ENCODE measurements around the gene SHROOM3.

The SHROOM3 gene

DNA sequence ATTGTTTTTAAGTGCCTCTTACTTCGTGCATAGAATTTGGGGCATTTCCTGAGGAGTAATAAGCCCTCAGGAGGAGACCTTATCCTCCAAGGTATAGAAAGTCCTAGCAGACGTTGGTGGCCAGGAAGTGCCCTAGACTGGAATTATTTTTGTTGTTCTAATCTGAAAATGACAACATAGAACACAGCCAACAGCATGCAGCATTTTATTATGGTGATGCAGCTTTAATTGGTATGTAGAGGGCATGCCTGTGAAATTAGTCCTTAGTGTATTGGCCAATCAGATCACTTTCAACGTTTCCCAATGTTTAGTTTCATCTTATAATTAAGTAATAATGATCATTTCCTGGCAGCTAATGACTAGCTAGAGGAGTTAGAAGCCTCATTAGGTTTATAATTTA, 199.2 kb downstream of the SHROOM3 start:
- no peak for DNase-seq (ENCODE audit: extremely low spot score)
- TF ChIP-seq BHLHE40 (IDR thresholded peaks at IDR 0.05; ENCODE audit: borderline replicate concordance) = no peak
- TF ChIP-seq SP1 (IDR thresholded peaks at IDR 0.05) = no peak
- no peak for TF ChIP-seq ZNF384 (IDR thresholded peaks at IDR 0.05)
- TF ChIP-seq, protein P1, sequence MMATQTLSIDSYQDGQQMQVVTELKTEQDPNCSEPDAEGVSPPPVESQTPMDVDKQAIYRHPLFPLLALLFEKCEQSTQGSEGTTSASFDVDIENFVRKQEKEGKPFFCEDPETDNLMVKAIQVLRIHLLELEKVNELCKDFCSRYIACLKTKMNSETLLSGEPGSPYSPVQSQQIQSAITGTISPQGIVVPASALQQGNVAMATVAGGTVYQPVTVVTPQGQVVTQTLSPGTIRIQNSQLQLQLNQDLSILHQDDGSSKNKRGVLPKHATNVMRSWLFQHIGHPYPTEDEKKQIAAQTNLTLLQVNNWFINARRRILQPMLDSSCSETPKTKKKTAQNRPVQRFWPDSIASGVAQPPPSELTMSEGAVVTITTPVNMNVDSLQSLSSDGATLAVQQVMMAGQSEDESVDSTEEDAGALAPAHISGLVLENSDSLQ (IDR thresholded peaks at IDR 0.05) = no peak
- no peak for TF ChIP-seq FOXA1 (IDR thresholded peaks at IDR 0.05)
- no peak for TF ChIP-seq HDGF (IDR thresholded peaks at IDR 0.05; ENCODE audit: borderline replicate concordance)
- no peak for TF ChIP-seq FOXK2 (IDR thresholded peaks at IDR 0.05)
- TF ChIP-seq FOXM1 (IDR thresholded peaks at IDR 0.05; ENCODE audit: borderline replicate concordance) = no peak
- no peak for TF ChIP-seq L3MBTL2 (conservative IDR thresholded peaks at IDR 0.05)
- no peak for TF ChIP-seq ELF4 (IDR thresholded peaks at IDR 0.05)
- TF ChIP-seq LEF1 (IDR thresholded peaks at IDR 0.05; ENCODE audit: borderline replicate concordance) = no peak
- TF ChIP-seq ARNT (IDR thresholded peaks at IDR 0.05) = no peak
- no peak for TF ChIP-seq TARDBP (IDR thresholded peaks at IDR 0.05)
- TF ChIP-seq CTBP1 (IDR thresholded peaks at IDR 0.05; ENCODE audit: borderline replicate concordance) = no peak
- no peak for TF ChIP-seq SUZ12 (IDR thresholded peaks at IDR 0.05)
- no peak for TF ChIP-seq NFRKB (IDR thresholded peaks at IDR 0.05)
- POLR2A ChIA-PET = no interaction called here
- CTCF ChIA-PET = interaction anchor here (1.0 kb wide), 1 partner anchor 7 kb away, joined by 3 read pairs; no protein-coding TSS in a partner anchor

DNA sequence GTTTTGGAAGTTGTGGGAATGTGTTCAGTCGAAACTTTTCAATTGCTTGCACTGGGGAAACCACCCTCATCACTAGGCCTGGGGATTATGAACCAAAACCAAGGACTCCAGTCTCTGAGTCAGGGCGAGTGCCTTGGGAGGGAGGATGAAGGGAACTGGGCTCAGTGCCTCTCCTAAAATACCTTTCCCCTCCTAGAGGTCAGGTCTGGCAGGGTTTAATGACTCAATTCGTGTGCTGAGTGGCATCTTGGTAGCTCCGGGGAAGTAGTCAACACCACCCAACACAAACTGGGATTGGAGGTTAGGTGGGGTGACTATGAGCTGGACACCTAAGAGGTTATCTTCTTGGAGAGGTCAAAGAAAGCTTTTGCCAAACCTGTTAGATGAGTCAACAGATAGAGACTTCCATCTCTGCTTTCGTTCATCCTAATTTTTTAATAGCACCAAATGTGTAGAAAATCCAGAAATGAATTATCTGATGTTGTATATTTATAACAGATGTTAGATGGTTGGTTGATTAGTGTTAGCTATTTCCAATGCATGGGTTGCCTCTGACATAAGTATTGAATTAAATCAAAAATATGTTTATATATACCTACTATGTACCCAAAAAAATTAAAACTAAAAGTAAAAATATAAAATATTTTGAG, 202.8 kb downstream of the SHROOM3 start:
- no peak for DNase-seq (ENCODE audit: extremely low spot score)
- ChIA-PET POLR2A (no interaction called here), CTCF (interaction anchor here (0.9 kb wide), 1 partner anchor 8 kb away, joined by 3 read pairs; no protein-coding TSS in a partner anchor)
- no peak for TF ChIP-seq ZNF384 (IDR thresholded peaks at IDR 0.05)

DNA sequence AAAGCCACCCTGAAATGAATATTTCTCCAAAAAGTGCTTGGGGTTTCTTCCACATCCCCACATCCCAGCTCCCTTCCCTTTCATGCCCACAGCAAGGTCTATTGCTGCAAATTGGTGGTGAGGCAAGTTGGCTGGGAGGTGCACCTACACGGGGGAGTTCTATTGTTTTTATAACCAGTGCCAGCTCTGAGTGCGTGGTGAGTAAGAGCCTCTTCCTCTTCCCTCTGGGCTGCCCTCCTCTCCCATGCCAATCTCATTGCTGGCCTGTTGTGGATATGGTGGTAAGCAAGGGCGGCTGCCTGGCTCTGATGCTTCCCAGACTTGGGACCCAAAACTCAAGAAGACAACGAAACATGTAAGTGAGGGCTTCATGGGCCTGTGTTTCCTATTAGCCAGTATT, 204.3 kb downstream of the SHROOM3 start:
- POLR2A ChIA-PET = no interaction called here
- TF ChIP-seq ARNT (IDR thresholded peaks at IDR 0.05) (no peak), CTBP1 (IDR thresholded peaks at IDR 0.05; ENCODE audit: borderline replicate concordance) (no peak), SUZ12 (IDR thresholded peaks at IDR 0.05) (no peak), NFRKB (IDR thresholded peaks at IDR 0.05) (no peak), SP1 (IDR thresholded peaks at IDR 0.05) (no peak), L3MBTL2 (conservative IDR thresholded peaks at IDR 0.05) (no peak), ELF4 (IDR thresholded peaks at IDR 0.05) (no peak), LEF1 (IDR thresholded peaks at IDR 0.05; ENCODE audit: borderline replicate concordance) (no peak), FOXK2 (IDR thresholded peaks at IDR 0.05) (no peak), FOXA1 (IDR thresholded peaks at IDR 0.05) (no peak)
- CTCF ChIA-PET = no interaction called here
- no peak for DNase-seq (ENCODE audit: extremely low spot score)

DNA sequence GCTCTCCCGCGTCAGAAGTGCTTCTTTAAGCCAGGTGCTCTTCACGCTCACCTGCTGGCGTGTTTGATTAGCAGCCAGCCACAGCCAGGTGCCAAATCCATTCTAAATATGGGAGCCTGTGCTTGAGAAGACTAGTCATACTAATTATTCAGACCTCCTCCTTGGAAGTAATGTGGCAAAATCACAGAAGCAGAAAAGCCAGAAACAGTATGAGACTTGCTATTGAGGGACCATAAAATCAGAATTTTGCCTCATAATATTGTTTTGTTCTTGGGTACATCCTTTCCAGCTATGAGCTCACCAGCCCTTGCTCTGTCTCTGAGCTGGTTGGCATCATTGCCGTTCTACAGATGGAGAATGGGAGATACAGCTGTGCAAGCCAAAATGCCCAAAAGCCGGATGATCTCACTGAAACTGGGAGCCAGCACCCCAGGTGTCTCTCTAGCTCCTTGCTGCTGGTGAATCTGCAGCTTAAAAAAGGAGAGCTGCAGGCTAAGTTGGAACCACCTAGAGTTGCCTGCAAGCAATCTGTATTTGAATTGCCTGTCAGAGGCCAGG, 205.4 kb downstream of the SHROOM3 start:
- TF ChIP-seq, protein P1 (IDR thresholded peaks at IDR 0.05) = no peak
- TF ChIP-seq ARNT (IDR thresholded peaks at IDR 0.05) (no peak), NFRKB (IDR thresholded peaks at IDR 0.05) (no peak), FOXM1 (IDR thresholded peaks at IDR 0.05; ENCODE audit: borderline replicate concordance) (no peak), CTBP1 (IDR thresholded peaks at IDR 0.05; ENCODE audit: borderline replicate concordance) (no peak), FOXK2 (IDR thresholded peaks at IDR 0.05) (no peak), ELF4 (IDR thresholded peaks at IDR 0.05) (no peak), L3MBTL2 (conservative IDR thresholded peaks at IDR 0.05) (no peak), ZNF384 (IDR thresholded peaks at IDR 0.05) (no peak), LEF1 (IDR thresholded peaks at IDR 0.05; ENCODE audit: borderline replicate concordance) (no peak), BHLHE40 (IDR thresholded peaks at IDR 0.05; ENCODE audit: borderline replicate concordance) (no peak)
- CTCF ChIA-PET = no interaction called here
- POLR2A ChIA-PET = interaction anchor here (1.0 kb wide), 1 partner anchor 19 kb away, joined by 3 read pairs; no protein-coding TSS in a partner anchor
- no peak for DNase-seq (ENCODE audit: extremely low spot score)

DNA sequence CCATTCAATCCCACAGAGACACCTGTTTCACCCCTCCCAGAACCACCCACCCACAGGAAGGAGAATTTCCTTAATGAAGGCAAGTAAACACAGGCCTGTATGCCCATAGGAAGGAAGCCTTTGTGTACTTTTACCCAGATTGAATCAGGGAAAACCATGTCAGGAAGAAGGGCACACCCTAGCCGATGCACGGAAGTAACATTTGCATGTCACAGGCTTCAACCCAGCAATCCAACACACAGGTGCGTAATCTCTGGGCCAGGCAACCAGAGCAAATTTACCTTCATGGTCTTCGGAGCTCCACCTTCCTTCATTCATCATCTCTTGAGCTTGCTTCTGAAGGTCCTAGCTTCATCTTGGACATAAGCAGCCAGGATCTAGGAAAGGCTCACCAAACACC, 206.3 kb downstream of the SHROOM3 start:
- no peak for TF ChIP-seq ZNF384 (IDR thresholded peaks at IDR 0.05)
- TF ChIP-seq SP1 (IDR thresholded peaks at IDR 0.05) = no peak
- ChIA-PET CTCF (no interaction called here), POLR2A (no interaction called here)
- no peak for DNase-seq (ENCODE audit: extremely low spot score)

DNA sequence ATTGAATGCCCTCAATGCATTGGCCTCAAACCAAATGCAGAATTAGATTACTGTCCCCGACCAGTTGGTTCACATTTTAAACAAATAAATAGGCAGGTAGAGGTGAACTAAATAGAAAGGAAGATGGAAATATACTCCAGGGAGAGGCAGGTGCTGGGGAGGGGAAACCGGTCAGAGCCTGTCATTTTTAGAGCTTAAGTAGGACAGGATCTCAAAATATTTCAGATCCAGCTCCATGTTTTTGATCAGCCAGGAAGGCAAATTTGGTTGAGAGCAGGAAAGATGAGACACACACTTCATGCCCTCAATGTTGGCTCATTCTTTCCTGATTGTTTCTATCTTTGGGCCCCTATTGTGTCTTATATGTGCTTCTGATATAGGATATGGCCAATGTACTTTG, 206.7 kb downstream of the SHROOM3 start:
- POLR2A ChIA-PET = no interaction called here

DNA sequence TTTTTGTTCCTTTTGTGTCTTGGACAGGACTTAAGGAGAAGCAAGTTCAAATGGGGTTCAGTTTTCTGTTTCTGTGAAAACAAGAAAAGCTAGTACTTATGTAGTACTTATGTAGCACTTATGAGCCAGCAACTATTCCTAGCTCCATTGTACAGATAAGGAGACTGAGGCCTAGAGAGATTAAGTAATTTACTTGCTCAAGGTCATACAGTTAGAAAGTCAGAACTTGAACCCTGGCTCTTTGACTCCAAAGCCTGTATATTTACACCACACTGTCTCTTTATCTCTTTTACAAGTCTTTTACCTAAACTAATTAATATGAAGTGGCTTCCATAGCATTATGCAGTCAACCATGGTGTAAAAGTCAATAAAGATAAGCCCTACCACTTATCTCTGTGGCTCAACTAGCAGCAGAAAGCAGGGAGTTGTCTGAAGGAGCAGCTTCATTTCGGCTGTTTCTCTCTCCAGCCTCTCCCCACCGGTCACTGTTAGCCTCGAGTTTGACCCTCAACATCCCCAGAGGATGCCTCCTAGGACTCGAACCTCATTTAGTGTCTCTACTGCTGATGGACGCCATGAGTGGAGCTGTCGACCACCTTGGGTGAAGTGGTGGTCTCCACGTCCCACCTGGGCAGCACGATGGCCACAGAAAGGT, 209.9 kb downstream of the SHROOM3 start:
- DNase-seq (ENCODE audit: extremely low spot score) = peak; percentile 28
- ChIA-PET POLR2A (no interaction called here), CTCF (interaction anchor here (1.3 kb wide), 1 partner anchor 140 kb away, joined by 3 read pairs; no protein-coding TSS in a partner anchor)
- TF ChIP-seq FOXA1 (IDR thresholded peaks at IDR 0.05) (no peak), NFRKB (IDR thresholded peaks at IDR 0.05) (no peak), ELF4 (IDR thresholded peaks at IDR 0.05) (no peak)

More for the DNA sequence above, 206.7 kb downstream of the SHROOM3 start:
- DNase-seq (ENCODE audit: extremely low spot score) = no peak
- CTCF ChIA-PET = no interaction called here
- TF ChIP-seq FOXK2 (IDR thresholded peaks at IDR 0.05) (no peak), ARNT (IDR thresholded peaks at IDR 0.05) (no peak), CTBP1 (IDR thresholded peaks at IDR 0.05; ENCODE audit: borderline replicate concordance) (no peak)
